Esophagus (tissue), 2 donors: ENCODE measurements around the gene CHN2. TPM values are rescaled to one million over a fixed set of nuclear protein-coding genes. Genes with fewer than 3 reads are reported as not detected.

Experiments
- H3K27ac ChIP-seq, 2 donors: one replicate each; pipeline ENCODE4 v1.5.1; 2013; ENCODE audit warnings: low read depth in 2 of 2, mild to moderate bottlenecking in 2 of 2, inconsistent platforms in 1 of 2, low read length in 1 of 2, moderate library complexity in 1 of 2
- H3K27me3 ChIP-seq, 2 donors: one replicate each; pipeline ENCODE4 v1.6.1; 2013; ENCODE audit warnings: low read length in 2 of 2, control low read depth in 1 of 2, mild to moderate bottlenecking in 1 of 2; ENCODE audit not compliant: insufficient read depth in 2 of 2, control insufficient read depth in 1 of 2
- H3K36me3 ChIP-seq, 2 donors: one replicate each; pipeline ENCODE4 v1.6.1; 2013; ENCODE audit warnings: low read length in 1 of 2; ENCODE audit not compliant: control insufficient read depth in 2 of 2, insufficient read depth in 2 of 2
- H3K4me1 ChIP-seq, 2 donors: one replicate each; pipeline ENCODE4 v1.6.1; 2013; ENCODE audit warnings: low read length in 1 of 2; ENCODE audit not compliant: control insufficient read depth in 2 of 2, insufficient read depth in 2 of 2
- H3K4me3 ChIP-seq, 2 donors: one replicate each; pipeline ENCODE4 v1.5.1; 2013; ENCODE audit warnings: low read length in 2 of 2, mild to moderate bottlenecking in 2 of 2, low read depth in 1 of 2, moderate library complexity in 1 of 2
- H3K9me3 ChIP-seq, 2 donors: one replicate each; pipeline ENCODE4 v1.6.1; 2013; ENCODE audit warnings: mild to moderate bottlenecking in 2 of 2, low read depth in 1 of 2, low read length in 1 of 2, moderate library complexity in 1 of 2; ENCODE audit not compliant: control insufficient read depth in 2 of 2, insufficient read depth in 1 of 2
- whole genome bisulfite sequencing, 2 donors: extraction: QIAGEN DNeasy Blood & Tissue Kit; methylation state at CpG; one replicate each; pipeline ENCODE4 v1.1.7; 2013; 5-methylcytosine and 5-hydroxymethylcytosine counted together
- polyA plus RNA-seq, 2 donors: library from polyadenylated mRNA; stranded (reverse); fragments of 200-250 nt; gene quantifications; one replicate each; pipeline ENCODE4 v1.2.3, GENCODE V29; 2013
- donor health status: healthy with polysubstance abuse.
- donor health status: Bipolar disorder and iron deficiency.

Gene CHN2
- polyA plus RNA-seq, 2 donors, result 0.92 to 1.5 TPM

- no peaks in the 10 kb centered on the region for H3K4me1 ChIP-seq
- H3K36me3 ChIP-seq, result no peaks in the 10 kb centered on the region
- no peak overlapping the region for H3K27ac ChIP-seq
- H3K9me3 ChIP-seq, result no peaks in the 10 kb centered on the region
- H3K4me3 ChIP-seq, result no peak overlapping the region
- H3K27me3 ChIP-seq, result no peaks in the 10 kb centered on the region
- 92% methylated on average over 6 of the region's 6 CpGs for WGBS, 2 donors
These were observed 211.8 kb downstream of the CHN2 start for GRCh38 chr7:29406366-29406765.

- WGBS, 2 donors, result 25 to 27% methylated on average over 7 of the region's 7 CpGs
- Histone ChIP-seq H3K27ac (no peak overlapping the region), H3K9me3 (no peaks in the 10 kb centered on the region), H3K4me3 (no peak overlapping the region), H3K36me3 (no peaks in the 10 kb centered on the region), H3K4me1 (no peaks in the 10 kb centered on the region), H3K27me3 (peaks cover 0 to 2% of the 10 kb centered on the region in 2 donors)
These were observed 214.3 kb downstream of the CHN2 start for GRCh38 chr7:29408841-29409243.

GRCh38 chr7:29410996-29411395, 216.4 kb downstream of the CHN2 start:
- Histone ChIP-seq H3K27me3 (peaks cover 0 to 3% of the 10 kb centered on the region in 2 donors), H3K36me3 (no peaks in the 10 kb centered on the region), H3K4me1 (peaks cover 0 to 2% of the 10 kb centered on the region in 2 donors), H3K27ac (no peak overlapping the region), H3K4me3 (no peak overlapping the region), H3K9me3 (no peaks in the 10 kb centered on the region)
- 84 to 85% methylated on average over 3 of the region's 3 CpGs for WGBS, 2 donors

GRCh38 chr7:29412912-29413311, 218.3 kb downstream of the CHN2 start:
- H3K36me3 ChIP-seq, result no peaks in the 10 kb centered on the region
- peaks cover 0 to 2% of the 10 kb centered on the region in 2 donors for H3K4me1 ChIP-seq
- no peak overlapping the region for H3K4me3 ChIP-seq
- peaks cover 0 to 3% of the 10 kb centered on the region in 2 donors for H3K27me3 ChIP-seq
- H3K27ac ChIP-seq, result no peak overlapping the region
- 68 to 72% methylated on average over 3 of the region's 3 CpGs for WGBS, 2 donors
- H3K9me3 ChIP-seq, result no peaks in the 10 kb centered on the region

GRCh38 chr7:29413626-29414136, 219.1 kb downstream of the CHN2 start:
- no peaks in the 10 kb centered on the region for H3K9me3 ChIP-seq
- WGBS, 2 donors, result 62 to 65% methylated on average over 12 of the region's 12 CpGs
- H3K27ac ChIP-seq, result no peak overlapping the region

GRCh38 chr7:29414216-29414615, 219.6 kb downstream of the CHN2 start:
- no peak overlapping the region for H3K4me3 ChIP-seq
- H3K27ac ChIP-seq, result no peak overlapping the region
- no peaks in the 10 kb centered on the region for H3K9me3 ChIP-seq
- no peaks in the 10 kb centered on the region for H3K36me3 ChIP-seq
- WGBS, 2 donors, result 88 to 92% methylated on average over 10 of the region's 10 CpGs
- H3K4me1 ChIP-seq, result peaks cover 0 to 2% of the 10 kb centered on the region in 2 donors
- peaks cover 0 to 3% of the 10 kb centered on the region in 2 donors for H3K27me3 ChIP-seq

More at GRCh38 chr7:29413626-29414136, 219.1 kb downstream of the CHN2 start:
- Histone ChIP-seq H3K27me3 (peaks cover 0 to 3% of the 10 kb centered on the region in 2 donors), H3K36me3 (no peaks in the 10 kb centered on the region), H3K4me3 (no peak overlapping the region), H3K4me1 (peaks cover 0 to 2% of the 10 kb centered on the region in 2 donors)

- H3K9me3 ChIP-seq, result no peaks in the 10 kb centered on the region
- WGBS, 2 donors, result 83 to 88% methylated on average over 5 of the region's 5 CpGs
- H3K27ac ChIP-seq, result no peak overlapping the region
- H3K4me1 ChIP-seq, result peaks cover 0 to 2% of the 10 kb centered on the region in 2 donors
- H3K4me3 ChIP-seq, result no peak overlapping the region
- H3K27me3 ChIP-seq, result peaks cover 0 to 3% of the 10 kb centered on the region in 2 donors
- H3K36me3 ChIP-seq, result no peaks in the 10 kb centered on the region
These were observed 220.6 kb downstream of the CHN2 start for GRCh38 chr7:29415215-29415614.

- Histone ChIP-seq H3K4me3 (no peak overlapping the region), H3K27me3 (peaks cover 0 to 3% of the 10 kb centered on the region in 2 donors), H3K4me1 (peaks cover 0 to 2% of the 10 kb centered on the region in 2 donors), H3K9me3 (no peaks in the 10 kb centered on the region), H3K27ac (no peak overlapping the region), H3K36me3 (no peaks in the 10 kb centered on the region)
- 83% methylated on average over 10 of the region's 10 CpGs for WGBS, 2 donors
These were observed 221.8 kb downstream of the CHN2 start for GRCh38 chr7:29416276-29416937.

GRCh38 chr7:29416938-29417305, 222.3 kb downstream of the CHN2 start:
- no peak overlapping the region for H3K27ac ChIP-seq
- 95 to 96% methylated on average over 9 of the region's 9 CpGs for WGBS, 2 donors
- no peak overlapping the region for H3K4me3 ChIP-seq
- H3K4me1 ChIP-seq, result peaks cover 0 to 2% of the 10 kb centered on the region in 2 donors
- H3K9me3 ChIP-seq, result no peaks in the 10 kb centered on the region
- H3K36me3 ChIP-seq, result no peaks in the 10 kb centered on the region
- peaks cover 0 to 3% of the 10 kb centered on the region in 2 donors for H3K27me3 ChIP-seq

- H3K4me3 ChIP-seq, result no peak overlapping the region
- peaks cover 0 to 2% of the 10 kb centered on the region in 2 donors for H3K4me1 ChIP-seq
- H3K9me3 ChIP-seq, result no peaks in the 10 kb centered on the region
- no peak overlapping the region for H3K27ac ChIP-seq
- peaks cover 0 to 3% of the 10 kb centered on the region in 2 donors for H3K27me3 ChIP-seq
- WGBS, 2 donors, result 94 to 95% methylated on average over 12 of the region's 12 CpGs
- no peaks in the 10 kb centered on the region for H3K36me3 ChIP-seq
These were observed 223.5 kb downstream of the CHN2 start for GRCh38 chr7:29418056-29418455.
